B cell (primary cell): Measurements from ENCODE around the gene AGT. TPM values are rescaled to one million over a fixed set of nuclear protein-coding genes. Genes with fewer than 3 reads are reported as not detected.
A peak's percentile ranks its signal among the peaks of the same experiment; 100 is the strongest.

Experiments
- ATAC-seq: fragments of 200-7000 bp; cut with Tn5 transposase; one replicate; pipeline ENCODE4 v1.10.0; 2021; ENCODE audit warnings: low read depth, mild to moderate bottlenecking, moderate number of reproducible peaks, moderate library complexity
- CTCF ChIA-PET: fragments of 350-600 bp; sonication (Branson Sonifier 250); formaldehyde crosslinking; loops from one replicate; lab custom pipeline; 2021; ENCODE audit warnings: antibody characterized with exemption, inconsistent platforms; lab: Charles Lee
- POLR2A ChIA-PET: fragments of 350-600 bp; sonication (Branson Sonifier 250); formaldehyde crosslinking; loops from one replicate; lab custom pipeline; 2021; ENCODE audit warnings: antibody characterized with exemption; lab: Charles Lee
- DNase-seq: peaks from one replicate; pipeline ENCODE4 v3.0.0; 2013
- H2AFZ ChIP-seq: 2 replicates; pipeline ENCODE4 v1.6.1; 2012; ENCODE audit warnings: mild to moderate bottlenecking, low read depth, low read length; ENCODE audit not compliant: insufficient read depth, poor library complexity, severe bottlenecking
- H3K27ac ChIP-seq, 2 donors: 1 replicate in 1 of 2; 2 replicates in 1 of 2; pipeline ENCODE4 v1.5.1; 2012 to 2013; ENCODE audit warnings: low read length in 2 of 2, mild to moderate bottlenecking in 2 of 2, moderate library complexity in 1 of 2
- H3K27me3 ChIP-seq, 4 experiments: fragments of 200-600 bp in 1 of 4; sonication (generic) in 1 of 4; replicated peaks in 1 of 4; 1 replicate in 2 of 4; 2 replicates in 2 of 4; pipeline versions ENCODE4 v1.6.1 to v1.7.0; 2013 to 2016; ENCODE audit warnings: low read length in 3 of 4, mild to moderate bottlenecking in 2 of 4, mixed read lengths in 1 of 4, moderate library complexity in 1 of 4; ENCODE audit not compliant: insufficient read depth in 4 of 4, control insufficient read depth in 3 of 4; ENCODE audit errors: control extremely low read depth in 1 of 4
- H3K36me3 ChIP-seq, 2 experiments: replicated peaks in 1 of 2; 1 replicate in 1 of 2; 2 replicates in 1 of 2; pipeline versions ENCODE4 v1.6.1 to v1.7.1; 2013; ENCODE audit warnings: low read length in 1 of 2; ENCODE audit not compliant: insufficient read depth in 2 of 2, control insufficient read depth in 1 of 2; ENCODE audit errors: control extremely low read depth in 1 of 2, extremely low read depth in 1 of 2
- H3K4me1 ChIP-seq, 2 donors: fragments of 200-600 bp in 1 of 2; sonication (generic) in 1 of 2; 1 replicate in 1 of 2; 2 replicates in 1 of 2; pipeline versions ENCODE4 v1.5.1 to v1.6.1; 2013 to 2017; ENCODE audit warnings: low read length in 2 of 2; ENCODE audit not compliant: control insufficient read depth in 2 of 2, insufficient read depth in 2 of 2
- H3K4me2 ChIP-seq: replicated peaks from 2 replicates; pipeline ENCODE3; 2012; ENCODE audit warnings: mild to moderate bottlenecking, low read depth, low read length; ENCODE audit not compliant: poor library complexity, severe bottlenecking
- H3K4me3 ChIP-seq, 5 experiments: fragments of 200-600 bp in 1 of 5; sonication (generic) in 1 of 5; 1 replicate in 3 of 5; 2 replicates in 2 of 5; pipeline versions ENCODE4 v1.5.1 to v1.7.0; 2011 to 2016; ENCODE audit warnings: low read length in 4 of 5, mild to moderate bottlenecking in 4 of 5, low read depth in 2 of 5, control low read depth in 1 of 5, moderate library complexity in 1 of 5; ENCODE audit not compliant: insufficient read depth in 1 of 5; ENCODE audit errors: control extremely low read depth in 1 of 5, extremely low read depth in 1 of 5
- H3K79me2 ChIP-seq: fragments of 200-600 bp; sonication (generic); one replicate; pipeline ENCODE4 v1.6.0; 2016; ENCODE audit warnings: low read length; ENCODE audit not compliant: control insufficient read depth, insufficient read depth
- H3K9ac ChIP-seq: fragments of 200-600 bp; sonication (generic); 2 replicates; pipeline ENCODE4 v1.6.1; 2017; ENCODE audit warnings: mild to moderate bottlenecking, low read length, moderate library complexity
- H3K9me3 ChIP-seq, 3 donors: one replicate each; pipeline versions ENCODE4 v1.6.1 to v1.7.1; 2013; ENCODE audit warnings: low read length in 2 of 3; ENCODE audit not compliant: control insufficient read depth in 2 of 3, insufficient read depth in 1 of 3; ENCODE audit errors: control extremely low read depth in 1 of 3
- H4K20me1 ChIP-seq: 2 replicates; pipeline ENCODE4 v1.6.0; 2012; ENCODE audit warnings: mild to moderate bottlenecking, low read length; ENCODE audit not compliant: insufficient read depth, control insufficient read depth, poor library complexity, severe bottlenecking
- H3K27ac Mint-ChIP-seq: one replicate; pipeline ENCODE4 v1.8.0; 2021; ENCODE audit warnings: mixed read lengths
- H3K27me3 Mint-ChIP-seq: one replicate; pipeline ENCODE4 v1.8.0; 2021; ENCODE audit warnings: mixed read lengths
- H3K4me1 Mint-ChIP-seq: one replicate; pipeline ENCODE4 v1.8.0; 2021; ENCODE audit warnings: mixed read lengths
- H3K4me3 Mint-ChIP-seq: one replicate; pipeline ENCODE4 v1.8.0; 2021; ENCODE audit warnings: mixed read lengths
- H3K9me3 Mint-ChIP-seq: one replicate; pipeline ENCODE4 v1.8.0; 2022; ENCODE audit warnings: mixed read lengths; ENCODE audit not compliant: insufficient read depth
- EZH2 ChIP-seq: IDR thresholded peaks from 2 replicates; pipeline ENCODE4 v1.6.1; 2012; ENCODE audit warnings: borderline replicate concordance, low read depth, mild to moderate bottlenecking, moderate library complexity, low read length; ENCODE audit not compliant: insufficient read depth, poor library complexity, severe bottlenecking
- WGBS: methylation state at CpG from one replicate; pipeline ENCODE4 v1.1.5; 2013; ENCODE audit warnings: missing lambda C conversion rate; ENCODE audit not compliant: insufficient coverage; 5-methylcytosine and 5-hydroxymethylcytosine counted together
- intact Hi-C: fragments of 100-400 bp; cut with micrococcal nuclease; formaldehyde crosslinking; loops from one replicate; pipeline ENCODE4 v1.10.0; 2022
- polyA plus RNA-seq: library from polyadenylated mRNA; depleted of rRNA; stranded (reverse); fragments of >200 nt; gene quantifications from 2 replicates; pipeline ENCODE4 v1.2.3, GENCODE V29; 2012
- total RNA-seq, 2 donors: library from RNA; stranded (reverse); fragments of 120-200 nt in 1 of 2; gene quantifications; 1 replicate in 1 of 2; 2 replicates in 1 of 2; pipeline versions ENCODE4 v1.2.3 to v1.2.4, GENCODE V29; 2013 to 2022
- TF ChIP-seq, protein P1 (sequence below): fragments of 200-600 bp; IDR thresholded peaks from one replicate; pipeline ENCODE4 v1.8.0; 2022; ENCODE audit warnings: antibody characterized with exemption, mild to moderate bottlenecking

The AGT gene
- total and polyA plus RNA-seq, 2 donors (not counting 1 experiment from before 2014, with no cell fraction given): not detected

DNA sequence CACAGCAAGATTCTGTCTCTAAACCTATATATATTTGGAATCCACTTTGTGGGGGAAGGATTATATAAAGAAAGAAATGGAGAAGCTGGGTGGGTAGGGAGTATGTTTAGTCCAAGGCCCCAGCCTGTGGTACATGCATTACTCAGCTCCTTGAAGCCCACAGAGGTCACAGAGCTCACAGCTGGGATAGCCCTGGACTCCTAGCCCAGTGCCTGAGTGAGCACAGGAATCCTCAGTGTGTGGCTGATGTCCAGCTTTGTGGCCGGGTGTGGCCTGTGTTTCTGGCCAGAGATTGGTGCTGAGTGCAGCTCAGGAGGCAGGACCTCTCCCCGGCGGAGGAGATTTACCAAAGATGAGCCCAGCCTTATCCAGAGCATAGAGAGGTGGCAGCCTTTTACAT, 40.9 kb upstream of the AGT start:
- H3K9me3 Mint-ChIP-seq: no peaks in the 10 kb centered on the region
- H3K27ac Mint-ChIP-seq: no peak overlapping the region
- 92% methylated on average over 3 of the region's 3 CpGs for WGBS
- POLR2A ChIA-PET: no interaction called here
- ATAC-seq: no peak
- Histone ChIP-seq H3K27ac (no peak overlapping the region), H3K9ac (no peak overlapping the region), H3K9me3 (no peaks in the 10 kb centered on the region), H2AFZ (no peak overlapping the region), H3K4me1 (no peaks in the 10 kb centered on the region), H3K4me2 (no peak overlapping the region), H3K36me3 (no peaks in the 10 kb centered on the region), H3K79me2 (no peaks in the 10 kb centered on the region), H3K27me3 (peaks cover 0 to 13% (median 0%) of the 10 kb centered on the region in 4 experiments), H4K20me1 (no peaks in the 10 kb centered on the region), H3K4me3 (no peak overlapping the region)
- no peak overlapping the region for H3K4me3 Mint-ChIP-seq
- intact Hi-C loops: no loop called here
- CTCF ChIA-PET: no interaction called here
- H3K4me1 Mint-ChIP-seq: peaks cover 11% of the 10 kb centered on the region
- DNase-seq: no peak
- peaks cover 20% of the 10 kb centered on the region for H3K27me3 Mint-ChIP-seq
- TF ChIP-seq, protein P1, sequence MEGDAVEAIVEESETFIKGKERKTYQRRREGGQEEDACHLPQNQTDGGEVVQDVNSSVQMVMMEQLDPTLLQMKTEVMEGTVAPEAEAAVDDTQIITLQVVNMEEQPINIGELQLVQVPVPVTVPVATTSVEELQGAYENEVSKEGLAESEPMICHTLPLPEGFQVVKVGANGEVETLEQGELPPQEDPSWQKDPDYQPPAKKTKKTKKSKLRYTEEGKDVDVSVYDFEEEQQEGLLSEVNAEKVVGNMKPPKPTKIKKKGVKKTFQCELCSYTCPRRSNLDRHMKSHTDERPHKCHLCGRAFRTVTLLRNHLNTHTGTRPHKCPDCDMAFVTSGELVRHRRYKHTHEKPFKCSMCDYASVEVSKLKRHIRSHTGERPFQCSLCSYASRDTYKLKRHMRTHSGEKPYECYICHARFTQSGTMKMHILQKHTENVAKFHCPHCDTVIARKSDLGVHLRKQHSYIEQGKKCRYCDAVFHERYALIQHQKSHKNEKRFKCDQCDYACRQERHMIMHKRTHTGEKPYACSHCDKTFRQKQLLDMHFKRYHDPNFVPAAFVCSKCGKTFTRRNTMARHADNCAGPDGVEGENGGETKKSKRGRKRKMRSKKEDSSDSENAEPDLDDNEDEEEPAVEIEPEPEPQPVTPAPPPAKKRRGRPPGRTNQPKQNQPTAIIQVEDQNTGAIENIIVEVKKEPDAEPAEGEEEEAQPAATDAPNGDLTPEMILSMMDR: no peak

DNA sequence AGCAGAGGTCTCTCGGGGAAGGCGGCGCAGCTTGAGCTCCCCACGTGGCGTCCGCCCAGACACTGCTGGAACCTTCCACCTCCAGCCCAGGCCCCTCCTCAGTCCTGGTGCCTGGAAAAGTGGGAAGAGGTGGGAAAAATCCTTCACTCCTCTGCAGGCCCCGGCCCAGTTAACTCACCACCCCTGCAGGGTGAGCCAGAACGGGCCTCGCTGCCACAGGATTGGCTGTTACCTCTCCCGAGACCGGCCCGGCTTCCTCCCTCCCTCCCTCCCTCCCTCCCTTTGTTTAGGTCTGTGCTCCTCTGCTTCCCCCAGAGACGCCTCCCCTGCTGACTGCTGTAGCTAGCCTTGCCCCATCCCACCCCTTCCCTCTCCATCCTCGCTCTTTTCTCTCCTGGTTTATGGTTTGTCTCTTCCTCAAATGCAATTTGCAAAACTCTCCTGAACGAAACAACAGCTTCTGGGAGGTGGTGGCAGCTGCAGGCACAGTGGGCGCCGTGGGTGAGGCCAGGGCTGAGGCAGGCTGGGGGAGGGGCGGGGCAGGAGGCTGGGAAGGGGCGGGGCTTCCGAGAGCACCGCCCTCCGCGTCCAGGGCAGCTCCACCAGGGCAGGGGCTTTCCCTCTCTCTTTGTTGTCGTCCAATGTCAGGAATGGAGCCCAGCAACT, 39.8 kb upstream of the AGT start:
- Histone ChIP-seq H3K9me3 (no peaks in the 10 kb centered on the region), H3K4me2 (peak overlapping the region; percentile 59), H3K4me1 (peaks cover 9 to 10% of the 10 kb centered on the region in 2 donors), H3K36me3 (no peaks in the 10 kb centered on the region), H4K20me1 (no peaks in the 10 kb centered on the region), H3K79me2 (no peaks in the 10 kb centered on the region), H3K9ac (no peak overlapping the region), H2AFZ (peak overlapping the region; percentile 28), H3K27ac (no peak overlapping the region), H3K4me3 (no peak overlapping the region), H3K27me3 (peaks cover 0 to 13% (median 0%) of the 10 kb centered on the region in 4 experiments)
- Mint-ChIP-seq H3K4me1 (peaks cover 21% of the 10 kb centered on the region), H3K4me3 (no peak overlapping the region), H3K27ac (no peak overlapping the region), H3K9me3 (no peaks in the 10 kb centered on the region), H3K27me3 (peaks cover 16% of the 10 kb centered on the region)
- POLR2A ChIA-PET: no interaction called here
- TF ChIP-seq, protein P1: no peak
- TF ChIP-seq EZH2: no peak
- intact Hi-C loops: no loop called here
- ATAC-seq (peak; percentile 48), DNase-seq (peak; percentile 19)
- CTCF ChIA-PET: no interaction called here
- 3% methylated on average over 9 of the region's 24 CpGs for WGBS
